ENCODE measurements around the gene SYNC.

GRCh38 chr1:32659581-32659980, 43.0 kb downstream of the SYNC start:
- TF ChIP-seq CTCF (IDR thresholded peaks at IDR 0.05) (no peak), POLR2A (IDR thresholded peaks at IDR 0.05) (no peak)

All from right lobe of liver (tissue), 4 donors.